Peyer's patch (tissue), 4 donors: ENCODE results near the gene SYDE1. TPM values are rescaled to one million over a fixed set of nuclear protein-coding genes. Genes with fewer than 3 reads are reported as not detected.

ENCODE experiments used
- DNase-seq, 3 donors: peaks; one replicate each; pipeline ENCODE4 v3.0.0-alpha.2; 2017 to 2019
- H3K27ac ChIP-seq, 4 donors: fragments of 200-600 bp; sonication (generic); one replicate each; pipeline ENCODE4 v1.5.1; 2016 to 2019
- H3K27me3 ChIP-seq, 2 donors: fragments of 200-600 bp; sonication (generic); one replicate each; pipeline ENCODE4 v1.5.1; 2019
- H3K36me3 ChIP-seq, 3 donors: fragments of 200-600 bp; sonication (generic); one replicate each; pipeline ENCODE4 v1.5.1; 2016 to 2019
- H3K4me1 ChIP-seq, 4 donors: fragments of 200-600 bp; sonication (generic); one replicate each; pipeline ENCODE4 v1.5.1; 2016 to 2019
- H3K4me3 ChIP-seq, 4 donors: fragments of 200-600 bp; sonication (generic); 1 replicate in 3 of 4; 2 replicates in 1 of 4; pipeline ENCODE4 v1.5.1; 2016 to 2019; ENCODE audit warnings: mild to moderate bottlenecking in 1 of 4
- H3K9me3 ChIP-seq, 4 donors: fragments of 200-600 bp; sonication (generic); one replicate each; pipeline ENCODE4 v1.5.1; 2016 to 2019; ENCODE audit warnings: mild to moderate bottlenecking in 1 of 4
- POLR2A ChIP-seq, 2 donors: fragments of 450-650 bp; IDR thresholded peaks; one replicate each; pipeline ENCODE4 v1.5.1; 2017; ENCODE audit warnings: antibody characterized with exemption in 2 of 2, mild to moderate bottlenecking in 2 of 2, moderate library complexity in 2 of 2
- total RNA-seq, 4 donors: library from RNA; depleted of rRNA; stranded (reverse); fragments of >200 nt; gene quantifications; one replicate each; pipeline ENCODE4 v1.1.0, GENCODE V29; 2016
- TF ChIP-seq, protein P1 (sequence below), 6 experiments: fragments of 450-650 bp in 4 of 6; fragments of 200-600 bp in 2 of 6; sonication (generic) in 1 of 6; IDR thresholded peaks; one replicate each; pipeline ENCODE4 v1.5.1; 2017 to 2019; ENCODE audit warnings: antibody characterized with exemption in 6 of 6, mild to moderate bottlenecking in 3 of 6, moderate library complexity in 1 of 6

SYDE1 gene
- total RNA-seq, 4 donors from 2014 or later = 2.3 to 7.4 (median 6.2) TPM

DNA sequence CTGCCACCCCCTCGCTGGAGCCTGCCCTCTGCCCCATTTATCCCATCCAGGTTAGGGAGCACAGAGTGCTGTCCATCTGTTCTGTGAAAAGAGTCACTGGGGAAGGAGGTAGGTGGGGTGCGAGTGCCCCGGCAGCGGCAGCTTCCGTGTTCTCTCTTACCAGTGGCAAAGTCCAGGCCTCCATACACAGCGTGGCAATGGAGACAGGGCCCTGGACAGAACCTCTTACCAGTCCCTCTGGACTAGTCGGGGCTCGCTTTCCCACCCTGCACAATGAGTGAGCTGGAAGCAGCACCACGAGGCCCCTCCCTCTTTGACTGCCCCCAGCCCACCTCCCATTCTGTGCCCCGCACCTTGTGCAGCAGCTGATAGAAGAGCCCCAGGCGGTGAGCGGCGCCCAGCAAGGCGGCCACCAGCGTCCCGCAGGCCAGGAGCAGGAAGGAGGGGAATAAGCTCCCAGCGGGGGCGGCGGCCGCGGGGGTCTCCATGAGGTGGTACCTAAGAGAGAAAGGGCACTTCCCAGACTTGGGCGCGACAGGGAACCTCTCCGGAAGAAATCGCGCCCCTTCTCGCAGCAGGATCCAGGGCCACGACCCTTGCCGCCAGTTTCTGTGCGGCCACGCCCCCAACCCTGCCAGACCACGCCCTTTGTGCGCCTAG lies 17.5 kb downstream of the SYDE1 start:
- Histone ChIP-seq H3K27me3 (no peaks in the 10 kb centered on the region), H3K9me3 (no peaks in the 10 kb centered on the region), H3K4me1 (peaks cover 0 to 10% (median 2%) of the 10 kb centered on the region in 4 donors), H3K36me3 (peaks cover 0 to 31% (median 0%) of the 10 kb centered on the region in 3 donors), H3K4me3 (peak overlapping the region; percentile 63 to 88 (median 78)), H3K27ac (peak overlapping the region; percentile 87 to 93 (median 90))
- TF ChIP-seq POLR2A (IDR thresholded peaks at IDR 0.05) = peak in 1 of 2 donors; percentile 43
- TF ChIP-seq, protein P1, sequence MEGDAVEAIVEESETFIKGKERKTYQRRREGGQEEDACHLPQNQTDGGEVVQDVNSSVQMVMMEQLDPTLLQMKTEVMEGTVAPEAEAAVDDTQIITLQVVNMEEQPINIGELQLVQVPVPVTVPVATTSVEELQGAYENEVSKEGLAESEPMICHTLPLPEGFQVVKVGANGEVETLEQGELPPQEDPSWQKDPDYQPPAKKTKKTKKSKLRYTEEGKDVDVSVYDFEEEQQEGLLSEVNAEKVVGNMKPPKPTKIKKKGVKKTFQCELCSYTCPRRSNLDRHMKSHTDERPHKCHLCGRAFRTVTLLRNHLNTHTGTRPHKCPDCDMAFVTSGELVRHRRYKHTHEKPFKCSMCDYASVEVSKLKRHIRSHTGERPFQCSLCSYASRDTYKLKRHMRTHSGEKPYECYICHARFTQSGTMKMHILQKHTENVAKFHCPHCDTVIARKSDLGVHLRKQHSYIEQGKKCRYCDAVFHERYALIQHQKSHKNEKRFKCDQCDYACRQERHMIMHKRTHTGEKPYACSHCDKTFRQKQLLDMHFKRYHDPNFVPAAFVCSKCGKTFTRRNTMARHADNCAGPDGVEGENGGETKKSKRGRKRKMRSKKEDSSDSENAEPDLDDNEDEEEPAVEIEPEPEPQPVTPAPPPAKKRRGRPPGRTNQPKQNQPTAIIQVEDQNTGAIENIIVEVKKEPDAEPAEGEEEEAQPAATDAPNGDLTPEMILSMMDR (IDR thresholded peaks at IDR 0.05) = no peak
- peak; percentile 20 to 82 (median 78) for DNase-seq

DNA sequence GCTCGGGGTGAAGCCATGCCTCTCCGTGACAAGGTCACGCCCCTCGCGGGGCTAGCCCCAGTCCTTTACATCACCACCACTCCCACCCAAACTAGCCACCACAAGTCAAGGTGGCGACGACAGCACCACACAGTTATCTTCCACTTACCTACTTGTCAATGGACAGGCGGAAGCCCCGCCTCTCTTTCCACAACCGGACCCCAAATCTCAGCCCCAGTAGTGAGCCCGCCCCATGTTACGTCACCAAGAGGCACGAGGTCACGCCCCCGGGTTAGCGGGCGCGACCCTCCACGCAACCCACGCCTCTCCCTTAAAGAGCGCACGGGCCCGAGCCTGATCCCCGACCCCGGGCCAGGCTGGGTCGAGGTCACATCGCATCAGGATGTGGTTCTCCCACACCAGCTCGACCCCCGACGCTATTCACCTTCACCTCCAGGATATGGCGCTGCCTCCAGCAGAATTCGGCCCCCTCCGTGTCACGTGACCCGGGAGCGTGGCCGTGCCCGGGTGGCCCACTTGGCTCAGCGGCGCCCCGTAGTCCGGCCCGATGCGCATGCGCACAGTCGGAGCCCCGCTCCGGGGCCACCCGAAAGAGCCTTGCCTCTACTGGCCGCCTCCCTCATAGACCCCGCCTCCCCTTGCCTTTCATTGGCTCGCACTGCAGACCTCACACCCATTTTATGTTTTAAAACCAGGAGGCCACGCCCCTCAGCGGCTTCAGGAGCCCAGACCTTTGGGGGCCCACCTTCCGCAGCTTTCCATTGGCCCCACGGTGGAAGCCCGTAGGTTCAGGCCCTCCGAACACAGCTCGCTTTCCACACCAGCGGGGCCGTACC lies 18.2 kb downstream of the SYDE1 start:
- Histone ChIP-seq H3K27me3 (no peaks in the 10 kb centered on the region), H3K4me3 (peak overlapping the region; percentile 63 to 88 (median 78)), H3K9me3 (no peaks in the 10 kb centered on the region), H3K27ac (peak overlapping the region; percentile 87 to 93 (median 90)), H3K4me1 (peaks cover 0 to 10% (median 2%) of the 10 kb centered on the region in 4 donors), H3K36me3 (peaks cover 0 to 23% (median 0%) of the 10 kb centered on the region in 3 donors)
- TF ChIP-seq, protein P1 (IDR thresholded peaks at IDR 0.05) = peak in 1 of 6 experiments; percentile 35
- peak; percentile 35 to 51 for TF ChIP-seq POLR2A (IDR thresholded peaks at IDR 0.05)
- DNase-seq = peak; percentile 98 to 99 (median 99)

DNA sequence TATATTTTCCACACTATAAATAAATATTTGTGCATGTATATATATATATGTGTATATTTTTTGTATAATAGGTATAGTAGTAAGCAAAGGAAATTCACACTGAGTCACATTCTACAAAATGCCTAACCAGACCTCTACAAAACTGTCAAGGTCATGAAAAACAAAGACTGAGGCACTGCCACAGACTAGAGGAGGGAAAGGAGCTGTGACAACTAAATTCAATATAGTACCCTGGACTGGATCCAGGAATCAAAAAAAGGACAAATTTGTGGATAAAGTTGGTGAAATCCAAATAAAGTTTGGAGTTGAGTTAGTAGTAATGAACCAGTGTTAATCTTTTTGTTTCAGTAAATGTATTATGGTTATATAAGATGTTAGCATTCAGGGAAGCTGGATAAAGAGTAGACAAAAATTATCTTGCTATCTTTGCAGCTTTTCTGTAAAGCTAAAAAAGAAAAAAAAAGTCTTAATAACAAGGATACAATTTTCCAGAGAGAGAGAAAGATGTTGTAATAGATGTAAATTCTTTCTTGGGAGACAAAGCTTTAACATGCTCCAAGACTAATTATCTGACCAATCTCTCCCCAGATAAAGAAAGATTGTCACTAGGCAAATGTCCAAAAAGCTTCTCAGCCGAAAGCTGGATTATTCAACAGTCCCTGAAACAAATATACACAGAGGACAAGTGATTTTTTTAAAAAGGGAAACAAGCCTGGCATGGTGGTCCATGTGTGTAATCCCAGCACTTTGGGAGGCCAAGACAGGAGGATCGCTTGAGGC lies 19.1 kb downstream of the SYDE1 start:
- H3K27me3 ChIP-seq = no peaks in the 10 kb centered on the region
- peak overlapping the region in 3 of 4 donors; percentile 87 to 93 (median 91) for H3K27ac ChIP-seq
- peaks cover 0 to 14% (median 0%) of the 10 kb centered on the region in 3 donors for H3K36me3 ChIP-seq
- DNase-seq = no peak
- H3K4me1 ChIP-seq = peaks cover 0 to 10% (median 2%) of the 10 kb centered on the region in 4 donors
- TF ChIP-seq, protein P1 (IDR thresholded peaks at IDR 0.05) = no peak
- TF ChIP-seq POLR2A (IDR thresholded peaks at IDR 0.05) = no peak
- H3K9me3 ChIP-seq = no peaks in the 10 kb centered on the region
- H3K4me3 ChIP-seq = peak overlapping the region; percentile 63 to 88 (median 78)

DNA sequence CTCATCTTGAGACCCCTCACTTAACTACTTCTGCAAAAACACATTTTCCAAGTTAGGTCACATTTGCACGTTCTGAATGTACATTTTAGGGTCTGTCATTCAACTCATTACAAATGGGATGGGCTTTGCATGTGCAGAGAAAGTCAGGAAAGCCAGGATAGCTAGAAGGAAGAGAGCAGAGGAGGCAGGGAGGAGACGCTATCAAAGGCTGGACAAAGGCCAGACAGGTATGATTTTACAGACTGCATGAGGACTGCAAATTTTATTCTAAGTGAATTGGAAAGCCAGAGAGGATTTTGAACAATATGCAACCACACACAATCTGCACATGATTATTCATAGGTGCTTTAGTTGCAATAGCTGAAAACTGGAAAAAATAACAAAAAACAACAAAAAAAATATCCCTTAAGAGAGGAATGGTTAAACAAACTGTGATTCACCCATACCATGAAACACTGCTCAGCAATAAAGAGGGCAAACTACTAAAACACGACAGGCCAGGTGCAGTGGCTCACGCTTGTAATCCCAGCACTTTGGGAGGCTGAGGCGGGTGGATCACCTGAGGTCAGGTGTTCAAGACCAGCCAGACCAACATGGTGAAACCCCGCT lies 21.1 kb downstream of the SYDE1 start:
- Histone ChIP-seq H3K4me1 (peaks cover 0 to 9% (median 2%) of the 10 kb centered on the region in 4 donors), H3K36me3 (no peaks in the 10 kb centered on the region), H3K9me3 (no peaks in the 10 kb centered on the region), H3K4me3 (no peak overlapping the region), H3K27ac (no peak overlapping the region), H3K27me3 (no peaks in the 10 kb centered on the region)
- DNase-seq = no peak
- TF ChIP-seq POLR2A (IDR thresholded peaks at IDR 0.05) = no peak
- TF ChIP-seq, protein P1 (IDR thresholded peaks at IDR 0.05) = no peak
